Stimulated activated CD4-positive, alpha-beta T cell treated with anti-CD3 and anti-CD28 coated beads, Interleukin-1b, Interleukin-23, amount 100 ng/mL, for 1 hour (primary cell): Measurements from ENCODE around the gene LCN10.

ENCODE experiments used
- DNase-seq, 2 donors: peaks; one replicate each; pipeline ENCODE4 v3.0.0-alpha.2; 2020; ENCODE audit warnings: low read depth in 2 of 2

Gene LCN10

GRCh38 chr9:136700959-136701667, 41.6 kb downstream of the LCN10 start:
- peak in 1 of 2 donors; percentile 40 for DNase-seq

- no peak for DNase-seq
Measured at GRCh38 chr9:136700304-136700703, 42.4 kb downstream of the LCN10 start.

- DNase-seq: no peak
Measured at GRCh38 chr9:136698635-136699246, 44.0 kb downstream of the LCN10 start.

- no peak for DNase-seq
Measured at GRCh38 chr9:136697821-136698526, 44.8 kb downstream of the LCN10 start.

GRCh38 chr9:136697146-136697820, 45.5 kb downstream of the LCN10 start:
- no peak for DNase-seq

GRCh38 chr9:136696502-136696901, 46.2 kb downstream of the LCN10 start:
- DNase-seq: no peak

GRCh38 chr9:136695955-136696354, 46.8 kb downstream of the LCN10 start:
- no peak for DNase-seq

GRCh38 chr9:136695435-136695895, 47.3 kb downstream of the LCN10 start:
- no peak for DNase-seq

GRCh38 chr9:136694872-136695247, 47.9 kb downstream of the LCN10 start:
- DNase-seq: no peak

- no peak for DNase-seq
Measured at GRCh38 chr9:136694163-136694871, 48.4 kb downstream of the LCN10 start.

- no peak for DNase-seq
Measured at GRCh38 chr9:136693490-136694162, 49.1 kb downstream of the LCN10 start.

GRCh38 chr9:136693135-136693489, 49.6 kb downstream of the LCN10 start:
- DNase-seq: no peak

GRCh38 chr9:136692185-136693134, 50.3 kb downstream of the LCN10 start:
- DNase-seq: no peak

GRCh38 chr9:136691316-136692184, 51.2 kb downstream of the LCN10 start:
- DNase-seq: no peak

- no peak for DNase-seq
Measured at GRCh38 chr9:136690806-136691261, 51.9 kb downstream of the LCN10 start.

- DNase-seq: no peak
Measured at GRCh38 chr9:136690104-136690805, 52.5 kb downstream of the LCN10 start.

- DNase-seq: no peak
Measured at GRCh38 chr9:136689108-136689460, 53.7 kb downstream of the LCN10 start.
